ENCODE results near the gene HOXA10.

The HOXA10 gene

DNA sequence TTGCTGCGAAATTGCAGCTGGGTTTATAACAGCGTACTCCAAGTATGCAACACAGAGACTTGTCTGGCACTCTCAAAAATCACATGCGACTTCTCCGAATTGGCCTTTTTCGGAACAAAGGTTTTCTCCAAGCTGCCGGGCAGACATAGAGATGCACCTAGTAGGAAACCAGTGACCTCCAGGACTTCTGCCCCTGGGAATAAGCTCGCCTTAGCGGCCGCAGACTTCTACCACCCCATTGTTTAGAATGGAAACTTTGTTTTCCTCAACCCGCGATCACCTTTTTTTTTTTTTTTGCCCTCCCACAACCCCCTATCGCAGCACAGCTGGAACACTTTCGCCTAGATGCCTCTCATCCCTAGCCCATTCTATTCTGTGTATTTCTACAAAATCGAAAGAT is 4.9 kb upstream of the HOXA10 start:
- no peak for DNase-seq (ENCODE audit: low read depth)

- DNase-seq (ENCODE audit: low read depth) = peak; percentile 45
Observed at GRCh38 chr7:27178366-27178765, 4.2 kb upstream of the HOXA10 start.

GRCh38 chr7:27177795-27178320 is 3.7 kb upstream of the HOXA10 start:
- peak; percentile 12 for DNase-seq (ENCODE audit: low read depth)

DNA sequence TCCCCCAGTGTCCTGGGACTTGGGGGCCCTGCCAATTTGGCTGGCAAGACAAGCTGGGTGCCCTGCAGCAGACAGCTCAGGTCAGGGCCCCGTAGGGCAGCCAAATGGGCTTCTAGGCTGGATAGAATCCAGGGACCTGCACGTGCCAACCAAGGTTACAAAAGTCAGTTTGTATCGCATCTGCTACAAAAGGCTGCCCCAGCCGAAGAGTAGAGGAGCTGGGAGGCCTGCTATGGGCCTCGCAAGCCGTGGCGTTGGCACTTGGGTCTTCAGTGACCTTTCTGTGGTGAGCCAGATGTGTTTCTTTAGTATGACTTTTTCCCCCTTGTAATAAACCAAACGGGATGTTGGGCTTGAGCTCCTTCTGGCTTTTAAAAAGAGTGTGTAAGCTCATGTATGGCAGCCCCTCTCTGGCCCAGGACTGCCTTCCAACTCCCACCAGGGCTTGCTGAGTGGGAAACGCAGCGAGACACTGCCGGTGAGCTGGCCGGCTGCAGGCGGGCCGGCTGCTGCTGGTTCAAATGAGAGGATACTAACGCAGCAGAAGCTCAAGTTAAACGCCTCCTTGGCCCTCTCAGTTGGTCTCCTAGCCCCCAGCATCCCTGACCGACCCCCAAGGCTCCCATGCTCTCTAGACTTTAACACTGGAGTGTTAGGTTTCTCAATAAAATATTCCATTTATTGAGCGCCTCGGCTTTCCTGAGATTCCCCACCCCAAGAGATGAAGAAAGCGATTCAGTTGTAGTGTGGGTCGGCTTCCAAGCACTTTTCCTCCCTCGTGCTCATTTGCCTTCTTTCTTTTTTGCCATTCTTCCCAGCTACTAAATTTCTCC is 3.1 kb upstream of the HOXA10 start:
- peak; percentile 19 for DNase-seq (ENCODE audit: low read depth)

DNA sequence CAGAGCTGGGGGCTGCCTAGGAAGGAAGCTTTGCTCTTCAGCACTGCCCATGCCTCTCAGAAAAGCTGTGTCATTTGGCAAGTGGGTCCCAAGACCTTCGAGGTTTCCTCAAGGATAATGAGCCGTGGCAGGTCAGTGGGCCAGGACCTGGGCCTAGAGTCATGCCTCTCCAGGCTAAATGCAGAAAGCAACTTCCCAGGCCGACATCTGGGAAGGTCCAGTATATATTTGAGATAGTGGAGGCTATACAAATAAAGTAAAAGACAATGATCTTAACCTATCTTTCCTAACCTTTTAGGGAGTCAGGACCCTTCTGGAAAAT is 2.4 kb upstream of the HOXA10 start:
- no peak for DNase-seq (ENCODE audit: low read depth)

DNA sequence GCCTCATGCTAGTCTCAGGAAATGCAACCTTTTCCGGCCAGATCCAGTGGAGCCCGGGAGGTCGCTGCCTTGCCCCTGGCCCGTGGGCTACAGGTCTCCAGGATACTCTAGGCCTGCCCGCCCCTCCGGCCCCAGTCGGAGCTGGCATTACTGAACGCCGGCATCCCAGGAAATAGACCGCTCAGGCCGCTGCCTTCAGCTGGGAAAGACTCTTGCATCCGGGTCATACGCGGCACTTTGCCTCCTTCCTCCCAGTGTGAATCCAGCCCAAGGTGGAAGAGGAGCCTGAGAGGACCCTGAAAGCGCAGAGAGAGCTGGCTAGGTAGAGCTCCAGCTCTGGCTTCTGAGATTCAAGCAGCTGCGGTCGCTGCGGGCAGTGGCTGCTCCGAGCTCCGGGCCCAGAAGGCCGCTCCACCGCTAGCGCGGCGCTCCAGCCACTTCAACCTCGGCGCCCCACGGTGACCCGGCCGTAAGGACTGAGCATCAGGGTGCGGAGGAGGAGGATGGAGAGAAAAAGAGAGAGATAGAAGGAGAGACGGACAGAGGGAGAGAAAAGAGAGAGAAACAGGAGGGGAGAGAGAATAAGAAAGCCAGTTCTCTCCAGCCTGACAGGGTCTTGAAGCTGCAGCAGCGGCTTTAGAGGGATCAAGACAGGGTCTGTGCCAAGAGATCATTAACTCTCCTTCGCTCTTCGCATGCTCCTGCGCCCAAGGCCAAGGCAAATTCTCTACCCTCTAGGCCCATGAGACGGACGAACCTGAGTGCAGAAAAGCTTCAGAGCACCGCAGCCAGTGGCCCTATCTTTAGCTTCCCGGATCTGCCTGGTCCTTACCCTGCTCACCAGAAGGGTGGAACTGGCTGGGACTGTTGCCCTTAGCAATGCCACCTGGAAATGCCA is 1.8 kb upstream of the HOXA10 start:
- peak; percentile 37 for DNase-seq (ENCODE audit: low read depth)

DNA sequence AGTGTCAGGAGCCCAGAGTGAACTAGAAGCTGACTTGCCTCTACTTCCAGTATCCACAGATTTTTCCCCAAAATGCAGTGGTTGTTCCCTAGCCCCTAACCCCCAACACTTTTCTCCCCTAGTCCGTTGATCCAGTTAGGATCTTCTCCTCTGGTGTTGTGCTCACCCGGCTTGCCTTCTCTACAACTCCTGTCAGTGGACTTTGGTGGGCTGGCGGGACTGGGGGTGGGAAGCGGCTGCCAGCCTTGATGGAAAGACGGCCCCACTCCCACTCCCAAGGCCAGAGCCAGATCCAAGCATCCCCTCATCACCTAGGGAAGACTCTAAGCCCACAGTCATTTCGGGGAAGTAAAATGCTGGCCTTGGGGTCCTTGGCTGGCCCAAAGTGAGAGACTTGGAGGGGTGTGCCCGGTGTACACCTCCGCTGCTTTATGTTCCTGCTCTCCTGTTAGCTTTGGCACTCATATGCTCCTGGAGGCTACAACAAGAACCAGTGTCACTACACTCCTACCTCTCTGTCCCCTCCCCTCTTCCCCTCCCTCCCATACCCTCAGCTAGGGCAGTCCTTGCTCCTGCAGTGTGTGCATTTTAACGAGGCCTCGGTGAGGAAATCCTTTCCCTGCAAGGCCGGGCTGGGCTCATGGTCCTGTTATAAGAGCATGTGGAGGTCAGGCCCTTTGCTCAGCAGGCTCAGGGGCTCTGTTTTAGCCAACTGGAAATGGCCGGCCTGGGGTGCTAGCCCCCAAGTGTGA is 930 bp upstream of the HOXA10 start:
- DNase-seq (ENCODE audit: low read depth) = peak; percentile 66

- DNase-seq (ENCODE audit: low read depth) = peak; percentile 4
Observed at GRCh38 chr7:27173511-27173955, 587 bp downstream of the HOXA10 start.

- peak; percentile 87 for DNase-seq (ENCODE audit: low read depth)
Observed at GRCh38 chr7:27172823-27173510, 1.2 kb downstream of the HOXA10 start.

DNA sequence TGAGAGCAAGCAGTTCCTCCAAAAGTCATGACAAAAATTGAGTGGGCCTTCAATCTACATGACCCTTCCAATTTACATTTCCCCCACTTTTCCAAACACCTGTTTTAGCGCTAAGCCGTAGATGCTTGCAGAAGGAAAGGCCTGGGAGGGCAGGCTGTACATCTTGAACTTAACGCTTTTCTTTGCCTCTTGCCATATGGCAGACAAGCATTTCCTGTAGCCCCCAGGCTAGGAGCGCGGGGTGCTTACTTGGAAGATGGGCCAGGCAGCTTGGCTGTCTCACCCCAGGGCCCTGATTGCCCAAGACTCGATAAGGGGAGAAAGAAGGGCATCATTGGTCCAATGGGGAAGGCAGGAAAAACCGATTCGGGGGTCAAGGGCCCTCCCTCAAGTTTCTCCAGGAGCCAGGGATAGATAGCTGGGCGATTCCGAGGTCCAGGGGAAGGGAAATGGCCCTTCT is 1.8 kb downstream of the HOXA10 start:
- peak; percentile 40 for DNase-seq (ENCODE audit: low read depth)

- peak; percentile 35 for DNase-seq (ENCODE audit: low read depth)
Observed at GRCh38 chr7:27171637-27172314, 2.3 kb downstream of the HOXA10 start.

DNA sequence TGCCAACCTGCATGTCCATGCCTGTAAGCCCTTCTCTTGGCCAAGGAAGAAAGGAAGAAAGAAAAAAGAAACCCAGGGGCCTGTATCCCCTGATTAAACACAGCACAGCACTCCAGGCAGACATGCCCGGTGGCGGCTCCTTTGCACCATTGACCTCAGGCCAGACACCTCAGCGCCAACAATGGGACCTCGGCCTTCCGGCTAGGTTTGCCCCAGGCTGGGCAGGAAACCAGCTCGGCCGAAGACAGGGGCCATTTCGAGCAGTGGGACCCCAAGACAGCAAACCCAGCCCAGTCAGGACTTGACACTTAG is 2.8 kb downstream of the HOXA10 start:
- DNase-seq (ENCODE audit: low read depth) = peak; percentile 26

- peak; percentile 3 for DNase-seq (ENCODE audit: low read depth)
Observed at GRCh38 chr7:27170426-27171324, 3.4 kb downstream of the HOXA10 start.

GRCh38 chr7:27169658-27170425 is 4.3 kb downstream of the HOXA10 start:
- DNase-seq (ENCODE audit: low read depth) = peak; percentile 29

GRCh38 chr7:27168265-27168947 is 5.7 kb downstream of the HOXA10 start:
- DNase-seq (ENCODE audit: low read depth) = peak; percentile 53

GRCh38 chr7:27167916-27168264 is 6.2 kb downstream of the HOXA10 start:
- peak; percentile 60 for DNase-seq (ENCODE audit: low read depth)

GRCh38 chr7:27166531-27167505 is 7.3 kb downstream of the HOXA10 start:
- peak; percentile 48 for DNase-seq (ENCODE audit: low read depth)

Measured in GM04504 (cell line).